HS-5 (cell line): ENCODE results near the gene LRIG3.
"Not testable (repeated sequence)": the region's sequence is repeated elsewhere in the genome, so short reads cannot be mapped to it uniquely, and the experiment has no call there.

ENCODE experiments used
- DNase-seq: peaks from one replicate; pipeline ENCODE4 v3.0.0-alpha.2; 2012; ENCODE audit warnings: low read depth

The LRIG3 gene, protein sequence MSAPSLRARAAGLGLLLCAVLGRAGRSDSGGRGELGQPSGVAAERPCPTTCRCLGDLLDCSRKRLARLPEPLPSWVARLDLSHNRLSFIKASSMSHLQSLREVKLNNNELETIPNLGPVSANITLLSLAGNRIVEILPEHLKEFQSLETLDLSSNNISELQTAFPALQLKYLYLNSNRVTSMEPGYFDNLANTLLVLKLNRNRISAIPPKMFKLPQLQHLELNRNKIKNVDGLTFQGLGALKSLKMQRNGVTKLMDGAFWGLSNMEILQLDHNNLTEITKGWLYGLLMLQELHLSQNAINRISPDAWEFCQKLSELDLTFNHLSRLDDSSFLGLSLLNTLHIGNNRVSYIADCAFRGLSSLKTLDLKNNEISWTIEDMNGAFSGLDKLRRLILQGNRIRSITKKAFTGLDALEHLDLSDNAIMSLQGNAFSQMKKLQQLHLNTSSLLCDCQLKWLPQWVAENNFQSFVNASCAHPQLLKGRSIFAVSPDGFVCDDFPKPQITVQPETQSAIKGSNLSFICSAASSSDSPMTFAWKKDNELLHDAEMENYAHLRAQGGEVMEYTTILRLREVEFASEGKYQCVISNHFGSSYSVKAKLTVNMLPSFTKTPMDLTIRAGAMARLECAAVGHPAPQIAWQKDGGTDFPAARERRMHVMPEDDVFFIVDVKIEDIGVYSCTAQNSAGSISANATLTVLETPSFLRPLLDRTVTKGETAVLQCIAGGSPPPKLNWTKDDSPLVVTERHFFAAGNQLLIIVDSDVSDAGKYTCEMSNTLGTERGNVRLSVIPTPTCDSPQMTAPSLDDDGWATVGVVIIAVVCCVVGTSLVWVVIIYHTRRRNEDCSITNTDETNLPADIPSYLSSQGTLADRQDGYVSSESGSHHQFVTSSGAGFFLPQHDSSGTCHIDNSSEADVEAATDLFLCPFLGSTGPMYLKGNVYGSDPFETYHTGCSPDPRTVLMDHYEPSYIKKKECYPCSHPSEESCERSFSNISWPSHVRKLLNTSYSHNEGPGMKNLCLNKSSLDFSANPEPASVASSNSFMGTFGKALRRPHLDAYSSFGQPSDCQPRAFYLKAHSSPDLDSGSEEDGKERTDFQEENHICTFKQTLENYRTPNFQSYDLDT

DNA sequence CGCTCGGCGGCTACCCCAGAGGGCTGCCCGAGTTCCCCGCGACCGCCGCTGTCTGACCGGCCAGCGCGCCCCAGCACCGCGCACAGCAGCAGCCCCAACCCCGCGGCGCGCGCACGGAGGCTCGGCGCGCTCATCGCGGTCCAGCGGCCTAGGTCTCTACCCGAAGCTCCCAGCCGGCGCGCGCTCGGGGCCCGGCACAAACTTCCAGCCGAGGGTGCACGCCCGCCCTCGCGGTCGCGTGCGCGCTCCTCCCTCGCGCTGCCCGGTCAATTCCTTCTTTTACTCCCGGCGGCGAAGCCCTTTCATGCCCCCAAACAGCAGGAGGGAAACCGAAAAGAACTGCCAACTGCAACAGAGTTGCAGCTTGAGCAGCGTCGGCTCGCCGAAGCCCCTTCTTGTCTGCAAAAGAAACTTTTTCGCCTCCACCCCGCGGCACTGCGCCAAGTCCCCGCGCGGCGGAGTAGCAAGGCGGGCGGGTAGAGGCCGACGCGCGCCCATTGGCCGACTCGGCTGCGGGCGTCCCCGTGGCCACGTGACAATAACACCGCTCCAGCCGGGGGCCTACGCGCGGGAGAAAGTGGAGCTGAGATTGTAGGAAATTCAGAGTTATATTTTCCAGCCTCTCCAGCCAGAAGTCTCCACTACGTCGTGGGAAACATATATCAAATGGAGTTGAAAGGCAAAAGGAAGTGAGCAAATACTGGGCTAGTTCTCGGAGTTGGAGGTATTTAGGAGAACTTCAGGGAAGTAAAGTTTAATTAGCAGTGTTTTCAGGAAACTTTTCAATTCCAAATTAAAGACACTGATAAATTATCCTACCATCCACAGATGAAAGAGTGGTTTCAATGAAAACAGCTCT is at the start of gene LRIG3:
LRIG3 (minus strand) TSS at position 403 of the 859 bp plus-strand sequence; CDS start at position 134, 269 bp downstream.
- peak; percentile 63 for DNase-seq

GRCh38 chr12:58969237-58969636 is 48.9 kb upstream of the LRIG3 start:
- DNase-seq = no peak

DNA sequence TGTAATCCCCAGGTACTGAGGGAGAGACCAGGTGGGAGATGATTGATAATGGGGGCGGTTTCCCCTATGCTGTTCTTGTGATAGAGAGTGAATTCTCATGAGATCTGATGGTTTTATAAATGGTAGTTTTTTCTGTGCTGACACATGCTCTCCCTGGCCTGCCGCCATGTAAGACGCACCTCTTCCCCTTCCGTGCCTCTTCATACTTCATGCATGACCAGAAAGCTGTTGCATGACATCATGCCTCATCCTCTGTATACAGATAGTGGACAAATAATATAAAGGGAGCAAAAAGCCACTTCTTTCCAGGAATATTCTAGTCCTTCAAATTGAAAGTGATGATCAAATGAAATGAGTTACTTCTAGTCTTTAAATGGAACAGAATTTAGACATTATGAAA is 47.3 kb upstream of the LRIG3 start:
- no peak for DNase-seq

- no peak for DNase-seq
Measured at GRCh38 chr12:58966939-58967338, 46.6 kb upstream of the LRIG3 start.

DNA sequence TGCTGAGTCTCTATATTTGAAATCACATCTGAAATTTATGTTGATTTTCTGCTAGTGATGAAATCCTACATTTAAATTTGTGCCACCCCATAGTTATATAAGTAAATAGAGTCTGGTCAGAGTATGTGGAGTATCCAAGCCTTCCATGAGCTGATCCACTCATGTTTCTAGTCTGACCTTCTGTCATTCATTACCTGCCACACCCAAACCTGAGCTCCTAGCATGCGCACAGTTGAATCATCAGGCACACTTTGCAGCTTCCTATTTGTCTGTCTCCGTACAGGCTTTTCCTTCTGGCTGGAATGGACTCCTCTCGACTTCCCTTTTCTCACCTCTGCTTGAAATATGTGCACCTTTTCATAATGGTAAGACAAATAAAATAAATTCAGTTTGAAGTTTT is 45.3 kb upstream of the LRIG3 start:
- no peak for DNase-seq

DNA sequence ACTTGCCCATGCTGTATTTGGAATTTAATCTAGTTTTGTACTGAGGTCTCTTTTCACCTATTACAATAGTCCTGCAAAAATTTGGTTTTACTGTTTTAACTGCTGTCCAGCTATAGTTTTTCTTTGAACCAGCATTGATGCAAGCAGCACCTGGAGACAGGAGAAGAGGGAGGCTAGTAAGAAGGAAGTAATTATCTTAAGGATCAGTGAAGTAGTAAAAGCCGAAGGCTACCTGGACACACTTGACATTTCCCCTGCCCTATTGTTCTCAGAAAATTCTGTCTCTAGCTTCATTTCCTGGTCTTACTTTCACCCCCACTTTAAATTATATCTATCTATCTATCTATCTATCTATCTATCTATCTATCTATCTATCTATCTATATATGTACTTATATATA is 43.5 kb upstream of the LRIG3 start:
- DNase-seq = no peak

- peak; percentile 13 for DNase-seq
Measured at GRCh38 chr12:58961906-58962305, 41.6 kb upstream of the LRIG3 start.

DNA sequence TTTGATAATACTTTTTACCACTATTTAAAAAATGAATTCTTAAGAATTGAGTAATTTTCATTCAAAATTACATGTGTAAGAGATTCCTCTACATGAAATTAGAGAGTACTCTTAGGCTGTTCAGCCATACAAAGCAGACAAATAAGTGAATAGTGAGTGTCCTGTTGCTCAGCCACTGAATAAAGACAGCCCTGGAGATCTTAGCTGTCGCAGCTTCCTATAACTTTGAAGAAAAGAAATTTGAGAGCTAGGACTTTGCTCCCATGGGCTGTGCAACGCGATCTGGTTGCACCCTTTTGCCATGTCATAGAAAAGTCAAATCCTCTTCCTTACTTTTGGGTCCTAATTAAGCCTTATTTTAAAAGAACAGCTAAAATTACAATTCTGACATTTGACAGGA is 40.9 kb upstream of the LRIG3 start:
- DNase-seq = no peak

GRCh38 chr12:58959639-58960300 is 39.5 kb upstream of the LRIG3 start:
- no peak for DNase-seq

DNA sequence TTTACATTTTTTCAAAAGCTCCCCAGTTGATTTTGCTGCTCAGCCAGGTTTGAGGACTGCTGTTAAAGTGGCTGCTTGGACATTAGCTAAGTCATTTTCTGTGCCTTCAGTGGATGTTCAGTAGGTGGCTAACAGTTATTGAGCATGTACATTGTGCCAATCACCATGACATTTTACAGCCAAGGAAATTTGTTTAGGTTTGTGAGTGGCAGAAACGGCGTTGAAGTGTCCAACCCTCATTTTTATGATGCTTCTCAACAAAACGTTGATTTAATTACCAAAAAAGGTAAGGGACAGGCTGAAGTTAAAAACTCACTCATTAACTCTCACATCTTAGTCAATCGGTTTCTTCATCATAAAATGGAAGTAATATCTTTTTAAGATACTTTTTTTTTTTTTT is 37.0 kb upstream of the LRIG3 start:
- no peak for DNase-seq

DNA sequence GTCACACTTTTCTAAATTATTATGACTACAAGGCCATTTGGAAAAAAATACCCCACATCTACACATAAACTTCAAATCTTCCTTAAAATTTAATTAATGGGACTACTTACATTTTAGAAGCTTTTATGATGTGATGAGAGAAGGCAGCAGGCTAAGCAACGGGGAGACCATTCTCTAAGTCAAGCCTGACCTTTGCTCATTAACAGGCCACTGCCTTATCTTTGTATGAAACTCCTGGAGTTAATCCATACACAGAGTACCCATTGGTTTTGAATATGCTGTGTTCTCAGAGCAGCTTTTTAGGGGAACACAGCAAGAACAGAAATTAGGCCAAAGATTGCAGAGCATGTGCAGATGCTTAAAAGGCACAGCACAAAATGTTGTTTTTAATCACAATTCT is 35.5 kb upstream of the LRIG3 start:
- DNase-seq = no peak

DNA sequence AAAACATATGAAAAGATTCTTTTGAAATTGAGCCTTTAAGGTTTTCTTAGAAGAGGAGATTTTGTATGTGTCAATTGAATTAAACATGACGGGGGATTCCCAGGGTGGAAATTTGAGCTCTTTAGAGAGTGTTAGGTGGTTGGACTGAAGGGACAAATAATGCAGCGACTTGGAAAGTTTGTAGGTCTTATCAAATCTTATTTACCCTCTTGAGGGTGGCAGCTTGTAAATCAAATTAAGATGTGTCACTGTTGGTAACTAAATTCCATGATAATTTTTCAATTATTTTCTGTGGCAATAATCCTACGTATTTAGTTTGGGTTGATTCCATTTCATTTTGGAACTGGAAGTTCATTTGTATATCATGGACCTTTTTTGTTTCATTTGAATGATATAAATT is 33.7 kb upstream of the LRIG3 start:
- DNase-seq = no peak

- no peak for DNase-seq
Measured at GRCh38 chr12:58950739-58951100, 30.4 kb upstream of the LRIG3 start.

DNA sequence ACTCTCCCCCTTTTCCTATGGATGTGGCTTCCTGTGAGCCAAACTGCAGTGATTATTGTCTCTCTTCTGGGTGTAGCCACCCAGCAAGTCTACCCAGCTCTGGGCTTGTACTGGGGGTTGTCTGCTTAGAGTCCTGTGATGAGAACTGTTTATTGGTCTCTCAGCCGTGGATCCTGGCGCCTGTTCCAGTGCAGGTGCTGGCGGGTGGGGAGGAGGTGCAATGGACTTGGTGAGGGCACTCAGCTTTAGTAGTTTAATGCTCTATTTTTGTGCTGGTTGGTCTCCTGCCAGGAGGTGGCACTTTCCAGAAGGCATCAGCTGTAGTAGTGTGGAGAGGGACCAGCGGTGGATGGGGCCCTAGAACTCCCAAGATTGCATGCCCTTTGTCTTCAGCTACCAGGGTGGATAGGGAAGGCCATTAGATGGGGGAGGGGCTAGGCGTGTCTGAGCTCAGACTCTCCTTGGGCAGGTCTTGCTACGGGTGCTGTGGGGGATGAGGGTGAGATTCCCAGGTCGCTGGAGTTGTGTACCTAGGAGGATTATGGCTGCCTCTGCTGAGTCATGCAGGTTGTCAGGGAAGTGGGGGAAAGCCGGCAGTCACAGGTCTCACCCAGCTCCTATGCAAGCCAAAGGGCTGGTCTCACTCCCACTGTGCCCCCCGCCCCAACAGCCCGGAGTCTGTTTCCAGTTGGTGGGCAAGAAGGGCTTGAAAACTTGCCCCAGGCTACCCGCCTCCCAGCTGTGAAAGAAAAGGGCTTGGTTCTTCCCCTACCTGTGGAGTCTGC is 29.8 kb upstream of the LRIG3 start:
- DNase-seq = not testable (repeated sequence)

GRCh38 chr12:58943079-58943478 is 22.8 kb upstream of the LRIG3 start:
- DNase-seq = no peak

DNA sequence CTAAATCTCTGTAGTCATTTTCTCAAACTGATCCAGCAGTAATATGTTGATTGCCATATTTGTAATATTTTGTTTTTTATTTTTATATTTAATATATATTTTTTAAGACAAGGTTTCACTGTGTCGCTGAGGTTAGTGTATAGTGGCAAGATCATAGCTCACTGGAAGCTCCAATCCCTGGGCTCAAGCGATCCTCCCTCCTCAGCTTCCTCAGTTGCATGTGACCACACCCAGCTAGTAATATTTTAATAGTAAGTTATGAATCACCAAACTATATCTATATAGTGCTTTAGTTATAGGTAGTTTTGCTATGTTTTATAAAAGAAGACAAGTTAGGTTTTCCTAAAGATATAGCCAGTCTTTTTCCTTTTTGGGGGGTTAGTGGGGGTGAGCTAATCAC is 22.0 kb upstream of the LRIG3 start:
- no peak for DNase-seq

GRCh38 chr12:58939399-58940100 is 19.2 kb upstream of the LRIG3 start:
- DNase-seq = no peak

DNA sequence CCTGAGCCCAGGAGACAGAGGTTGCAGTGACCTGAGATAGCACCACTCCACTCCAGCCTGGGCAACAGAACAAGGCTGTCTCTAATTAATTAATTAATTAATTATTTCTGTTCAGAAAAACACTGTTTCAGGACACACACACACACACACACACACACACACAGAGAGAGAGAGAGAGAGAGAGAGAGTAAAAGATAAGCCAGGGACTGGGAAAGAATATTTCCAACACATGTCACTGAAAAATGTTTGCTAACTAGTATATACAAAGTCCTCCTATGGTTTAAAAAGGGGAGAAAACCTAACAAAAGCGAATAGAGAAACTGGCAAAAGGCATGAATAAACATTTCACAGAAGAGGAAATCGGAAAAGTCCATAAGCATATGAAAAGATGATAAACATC is 18.1 kb upstream of the LRIG3 start:
- DNase-seq = no peak

GRCh38 chr12:58934528-58934927 is 14.2 kb upstream of the LRIG3 start:
- DNase-seq = no peak
